ENCODE data around the gene F12.

F12 gene

GRCh38 chr5:177455036-177455660 is 45.8 kb upstream of the F12 start:
- TF ChIP-seq CTCF (IDR thresholded peaks at IDR 0.05; ENCODE audit: low read depth, low read length): peak; percentile 37
- no peak for DNase-seq (ENCODE audit: extremely low read depth, low read depth)

- no peak for DNase-seq (ENCODE audit: extremely low read depth, low read depth)
- TF ChIP-seq CTCF (IDR thresholded peaks at IDR 0.05; ENCODE audit: low read depth, low read length): peak; percentile 48
Observed at GRCh38 chr5:177454397-177455035, 45.2 kb upstream of the F12 start.

- no peak for DNase-seq (ENCODE audit: extremely low read depth, low read depth)
- TF ChIP-seq CTCF (IDR thresholded peaks at IDR 0.05; ENCODE audit: low read depth, low read length): no peak
Observed at GRCh38 chr5:177453852-177454396, 44.6 kb upstream of the F12 start.

GRCh38 chr5:177452688-177453638 is 43.6 kb upstream of the F12 start:
- TF ChIP-seq CTCF (IDR thresholded peaks at IDR 0.05; ENCODE audit: low read depth, low read length): no peak
- DNase-seq (ENCODE audit: extremely low read depth, low read depth): no peak

GRCh38 chr5:177450667-177451424 is 41.5 kb upstream of the F12 start:
- DNase-seq (ENCODE audit: extremely low read depth, low read depth): no peak
- TF ChIP-seq CTCF (IDR thresholded peaks at IDR 0.05; ENCODE audit: low read depth, low read length): no peak

GRCh38 chr5:177449140-177450061 is 40.0 kb upstream of the F12 start:
- no peak for TF ChIP-seq CTCF (IDR thresholded peaks at IDR 0.05; ENCODE audit: low read depth, low read length)
- no peak for DNase-seq (ENCODE audit: extremely low read depth, low read depth)
